GM21825 (cell line): ENCODE results near the gene DISP1.
"Not testable (repeated sequence)": the region's sequence is repeated elsewhere in the genome, so short reads cannot be mapped to it uniquely, and the experiment has no call there.

Experiments used
- ATAC-seq: cut with Tn5 transposase; IDR thresholded peaks from one replicate; pipeline ENCODE4 v1.9.1; 2021; ENCODE audit warnings: mild to moderate bottlenecking, moderate library complexity; ENCODE audit not compliant: unreplicated experiment

The DISP1 gene

GRCh38 chr1:222794656-222795474 lies 20.0 kb upstream of the DISP1 start:
- no peak for ATAC-seq

DNA sequence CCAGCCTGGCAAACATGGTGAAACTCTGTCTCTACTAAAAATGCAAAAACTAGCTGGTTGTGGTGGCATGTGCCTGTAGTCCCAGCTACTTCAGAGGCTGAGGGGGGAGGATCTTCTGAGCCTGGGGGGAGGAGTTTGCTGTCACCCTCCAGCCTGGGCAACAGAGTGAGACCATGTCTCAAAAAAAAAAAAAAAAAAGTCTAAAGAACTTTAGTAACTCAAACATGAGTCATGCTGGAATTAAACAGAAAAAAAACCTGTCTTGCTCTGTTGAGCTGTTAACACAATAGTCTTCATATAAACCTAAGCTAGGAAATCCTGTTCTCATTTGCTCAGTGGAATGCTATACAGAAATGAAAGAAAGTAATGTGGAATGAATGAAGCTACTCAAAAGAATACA lies 16.7 kb upstream of the DISP1 start:
- ATAC-seq: no peak

DNA sequence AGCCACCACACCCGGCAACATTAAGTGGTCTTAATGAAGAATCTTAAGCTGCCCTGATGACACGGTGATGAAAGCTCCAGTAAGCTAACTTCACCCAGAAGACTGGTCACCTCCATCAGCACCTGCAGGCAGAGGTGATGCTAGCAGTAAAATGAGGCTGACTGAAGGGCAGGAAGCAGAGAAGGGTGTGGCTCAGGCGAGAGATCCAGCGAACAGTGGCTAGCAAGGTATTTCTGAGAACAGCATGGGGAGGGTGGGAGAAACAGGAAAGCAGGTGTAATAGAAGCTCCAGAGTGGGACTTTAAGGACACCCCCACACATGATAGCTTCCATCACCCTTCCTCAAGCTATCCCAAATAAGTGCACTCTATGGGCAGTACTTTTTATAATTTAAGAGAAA lies 15.9 kb upstream of the DISP1 start:
- ATAC-seq: no peak

- ATAC-seq: no peak
Observed at GRCh38 chr1:222801067-222801466, 13.8 kb upstream of the DISP1 start.

GRCh38 chr1:222811671-222812070 lies 3.2 kb upstream of the DISP1 start:
- no peak for ATAC-seq

DNA sequence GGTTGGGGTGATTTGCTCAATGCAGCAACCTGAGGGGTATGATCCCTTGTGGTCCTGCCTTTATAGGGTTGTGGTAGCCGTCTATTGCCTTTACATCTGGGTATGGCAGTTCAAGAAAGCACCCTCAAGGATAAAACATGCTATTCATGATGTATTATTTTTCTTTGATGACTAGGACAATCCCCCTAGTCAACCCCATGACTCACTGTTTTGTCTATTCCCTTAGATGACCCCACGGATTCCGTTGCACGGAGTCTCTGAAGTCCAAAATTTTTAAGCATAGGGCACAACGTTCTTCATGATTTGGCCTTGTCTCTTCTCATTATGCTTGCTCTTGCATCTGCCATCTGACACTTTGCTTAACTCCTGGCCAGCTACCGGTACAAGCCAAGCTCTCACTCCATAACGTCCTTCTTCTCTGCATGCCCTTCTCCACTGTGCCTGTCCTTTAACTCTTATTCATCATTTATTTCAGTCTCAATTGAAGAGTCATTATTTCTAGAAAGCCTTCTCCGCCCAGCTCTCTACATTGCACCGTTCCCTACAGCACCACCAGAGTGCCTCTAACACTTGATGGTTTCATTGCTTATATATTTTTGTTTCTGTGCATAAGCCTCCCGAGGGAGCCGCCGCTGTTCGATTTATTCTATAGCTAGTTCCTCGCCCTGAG lies 838 bp upstream of the DISP1 start:
- no peak for ATAC-seq

GRCh38 chr1:222815440-222815765 lies 564 bp downstream of the DISP1 start:
- no peak for ATAC-seq

DNA sequence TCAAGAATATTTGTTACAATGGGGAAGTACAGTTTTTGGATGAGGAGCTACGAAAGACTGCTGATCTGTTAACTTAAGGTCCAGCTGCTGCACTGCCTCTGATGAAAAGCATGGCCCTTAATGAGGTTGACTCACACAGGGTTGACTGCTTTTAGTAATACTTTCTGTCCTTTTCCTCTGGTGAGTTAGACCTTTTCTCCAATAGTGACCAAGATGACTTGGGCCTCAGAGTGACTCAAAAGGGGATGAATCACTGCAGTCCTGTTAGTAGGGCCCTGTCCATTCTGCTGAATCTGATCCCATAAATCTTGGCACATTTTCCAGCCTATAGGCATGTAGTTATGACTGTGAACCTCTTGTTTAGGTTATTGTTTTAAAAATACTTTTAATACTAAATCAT lies 2.7 kb downstream of the DISP1 start:
- ATAC-seq: no peak

DNA sequence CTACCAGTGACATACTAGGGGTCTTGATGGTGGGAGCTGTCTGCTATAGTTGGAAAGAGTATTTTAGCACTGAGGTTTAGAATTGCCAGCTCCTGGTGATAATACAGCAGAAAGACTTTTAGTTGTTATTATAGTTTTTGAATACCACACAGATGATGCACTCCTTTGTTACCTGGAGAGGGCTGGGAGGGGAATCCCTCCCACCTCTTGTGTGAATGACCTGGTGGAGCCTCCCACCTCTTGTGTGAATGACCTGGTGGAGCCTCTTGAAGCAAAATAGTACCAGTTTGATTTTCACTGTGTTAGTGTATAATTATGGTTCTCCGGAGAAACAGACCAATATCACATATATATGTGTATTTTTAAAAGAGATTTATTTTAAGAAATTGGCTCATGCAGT lies 3.3 kb downstream of the DISP1 start:
- ATAC-seq: no peak

GRCh38 chr1:222820171-222820712 lies 5.4 kb downstream of the DISP1 start:
- no peak for ATAC-seq

DNA sequence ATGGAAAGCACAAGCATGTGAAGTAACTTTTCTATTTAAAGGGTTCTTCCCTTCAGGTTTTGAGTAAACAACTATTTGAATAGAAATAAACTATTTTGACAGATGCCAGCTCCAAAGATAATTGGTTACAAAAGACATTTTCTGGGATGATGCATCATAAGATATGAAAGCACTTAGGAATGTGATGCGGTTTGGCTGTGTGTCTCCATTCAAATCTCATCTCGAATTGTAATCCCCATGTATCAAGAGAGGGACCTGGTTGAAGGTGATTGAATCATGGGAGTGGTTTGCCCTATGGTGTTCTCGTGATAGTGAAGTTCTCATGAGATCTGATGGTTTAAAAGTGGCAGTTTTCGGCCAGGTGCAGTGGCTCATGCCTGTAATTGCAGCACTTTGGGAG lies 6.4 kb downstream of the DISP1 start:
- ATAC-seq: no peak

- ATAC-seq: no peak
Observed at GRCh38 chr1:222823695-222824094, 8.9 kb downstream of the DISP1 start.

- ATAC-seq: no peak
Observed at GRCh38 chr1:222824641-222825040, 9.8 kb downstream of the DISP1 start.

- no peak for ATAC-seq
Observed at GRCh38 chr1:222828939-222829338, 14.1 kb downstream of the DISP1 start.

GRCh38 chr1:222829868-222830267 lies 15.0 kb downstream of the DISP1 start:
- no peak for ATAC-seq

DNA sequence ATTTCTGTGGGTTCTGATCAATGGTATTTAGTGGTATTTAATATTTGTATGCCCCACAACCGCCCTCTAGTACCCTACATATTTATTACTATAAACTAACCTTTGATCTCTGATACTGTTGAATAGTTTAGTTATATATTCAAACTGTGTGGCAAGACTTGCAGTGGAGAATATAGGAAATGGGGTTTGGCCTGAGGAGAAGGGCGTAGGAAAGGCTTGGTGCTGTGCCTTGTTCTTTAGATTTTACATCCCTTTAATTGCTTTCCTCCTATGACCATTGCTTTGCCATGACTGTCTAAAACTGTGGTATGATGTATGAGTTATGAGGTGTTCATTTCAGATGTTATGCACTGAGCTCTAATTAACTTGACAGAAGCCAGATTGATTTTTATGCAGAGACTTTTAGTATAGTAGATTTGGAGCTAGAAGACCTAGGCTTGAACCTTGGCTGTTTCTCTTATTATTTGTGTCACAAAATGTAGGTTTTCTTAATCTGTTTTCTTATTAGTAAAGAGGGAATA lies 18.6 kb downstream of the DISP1 start:
- no peak for ATAC-seq

- ATAC-seq: no peak
Observed at GRCh38 chr1:222843469-222844410, 28.9 kb downstream of the DISP1 start.

GRCh38 chr1:222844411-222844779 lies 29.6 kb downstream of the DISP1 start:
- no peak for ATAC-seq

DNA sequence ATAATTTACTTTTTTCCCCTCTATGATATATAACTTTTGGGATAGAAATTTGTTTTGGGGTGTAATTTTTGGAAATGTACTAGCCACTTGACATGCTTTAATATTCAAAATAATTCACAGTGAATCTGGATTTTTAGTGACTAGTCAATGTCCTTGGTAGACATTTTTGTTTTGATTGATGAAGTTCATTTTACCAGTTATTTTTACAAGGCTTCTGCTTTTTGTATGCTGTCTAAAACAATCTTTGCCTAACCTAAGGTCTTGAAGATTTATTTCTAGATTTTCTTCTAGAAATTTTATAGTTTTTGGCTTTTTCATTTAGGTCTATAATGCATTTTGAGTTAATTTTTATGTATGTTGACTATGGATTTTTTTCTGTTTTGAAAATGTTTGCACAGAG lies 30.9 kb downstream of the DISP1 start:
- ATAC-seq: no peak

GRCh38 chr1:222850550-222850949 lies 35.7 kb downstream of the DISP1 start:
- not testable (repeated sequence) for ATAC-seq

- no peak for ATAC-seq
Observed at GRCh38 chr1:222852326-222852725, 37.5 kb downstream of the DISP1 start.
